Mesodermal cell (in vitro differentiated cells): ENCODE measurements around the gene TBC1D2.

Experiments used
- H3K27ac ChIP-seq: 2 replicates; pipeline ENCODE4 v1.7.0; 2013; ENCODE audit warnings: mild to moderate bottlenecking, low read depth, low read length, moderate library complexity; ENCODE audit not compliant: severe bottlenecking
- H3K36me3 ChIP-seq: 2 replicates; pipeline ENCODE4 v1.7.1; 2013; ENCODE audit warnings: mild to moderate bottlenecking, low read length, moderate library complexity; ENCODE audit not compliant: control insufficient read depth, insufficient read depth
- H3K4me1 ChIP-seq: one replicate; pipeline ENCODE4 v1.7.1; 2013; ENCODE audit warnings: mild to moderate bottlenecking, low read length; ENCODE audit not compliant: insufficient read depth, control insufficient read depth, poor library complexity, severe bottlenecking
- H3K4me3 ChIP-seq: 2 replicates; pipeline ENCODE4 v1.7.0; 2013; ENCODE audit warnings: low read length, control low read depth, mild to moderate bottlenecking; ENCODE audit not compliant: insufficient read depth, poor library complexity, severe bottlenecking; ENCODE audit errors: extremely low read depth
- H3K9me3 ChIP-seq: 2 replicates; pipeline ENCODE4 v1.7.1; 2013; ENCODE audit warnings: mild to moderate bottlenecking, low read length, moderate library complexity; ENCODE audit not compliant: control insufficient read depth
- WGBS, 2 experiments: methylation state at CpG; one replicate each; pipeline ENCODE4 v1.1.5; 2013; ENCODE audit warnings: missing lambda C conversion rate in 2 of 2; ENCODE audit not compliant: insufficient coverage in 2 of 2; 5-methylcytosine and 5-hydroxymethylcytosine counted together

TBC1D2 gene

GRCh38 chr9:98154678-98155077 is 100.8 kb downstream of the TBC1D2 start:
- Histone ChIP-seq H3K36me3 (peaks cover 20% of the 10 kb centered on the region), H3K9me3 (no peaks in the 10 kb centered on the region), H3K27ac (no peak overlapping the region), H3K4me3 (no peak overlapping the region), H3K4me1 (no peaks in the 10 kb centered on the region)
- WGBS, 2 experiments = 80% methylated on average over 1 of the region's 2 CpGs; no CpG with 5 or more reads in 1 of the 2 experiments

DNA sequence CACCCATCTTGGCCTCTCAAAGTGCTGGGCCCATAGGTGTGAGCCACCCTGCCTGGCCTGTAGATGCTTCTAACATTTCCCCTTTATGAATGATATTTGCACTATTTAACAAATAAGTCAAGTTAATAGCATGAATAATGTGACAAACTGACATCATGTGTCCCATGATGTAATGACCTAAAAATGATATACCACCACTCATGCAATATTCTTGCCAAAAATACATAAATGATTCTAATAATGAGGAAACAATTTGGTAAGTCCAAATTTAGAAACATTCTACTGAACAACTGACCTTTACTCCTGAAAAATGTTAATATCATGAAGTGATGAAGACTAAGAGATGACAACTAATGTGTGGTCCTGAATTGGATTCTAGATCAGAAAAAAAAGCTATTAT is 102.9 kb downstream of the TBC1D2 start:
- H3K27ac ChIP-seq = no peak overlapping the region
- H3K36me3 ChIP-seq = peaks cover 20% of the 10 kb centered on the region
- no peak overlapping the region for H3K4me3 ChIP-seq
- peaks cover 7% of the 10 kb centered on the region for H3K4me1 ChIP-seq
- no peaks in the 10 kb centered on the region for H3K9me3 ChIP-seq

GRCh38 chr9:98150721-98151120 is 104.7 kb downstream of the TBC1D2 start:
- Histone ChIP-seq H3K27ac (no peak overlapping the region), H3K4me3 (no peak overlapping the region), H3K9me3 (no peaks in the 10 kb centered on the region), H3K4me1 (peaks cover 9% of the 10 kb centered on the region), H3K36me3 (peaks cover 11% of the 10 kb centered on the region)
- WGBS, 2 experiments = 92 to 100% methylated on average over 1 to 3 of the region's 3 CpGs

- Histone ChIP-seq H3K36me3 (peaks cover 11% of the 10 kb centered on the region), H3K9me3 (no peaks in the 10 kb centered on the region), H3K4me3 (no peak overlapping the region), H3K27ac (no peak overlapping the region), H3K4me1 (peaks cover 9% of the 10 kb centered on the region)
- 89 to 96% methylated on average over 6 to 7 of the region's 7 CpGs for WGBS, 2 experiments
These were observed 105.3 kb downstream of the TBC1D2 start for GRCh38 chr9:98150164-98150563.

- Histone ChIP-seq H3K36me3 (peaks cover 12% of the 10 kb centered on the region), H3K27ac (no peak overlapping the region), H3K4me1 (peaks cover 9% of the 10 kb centered on the region), H3K9me3 (no peaks in the 10 kb centered on the region), H3K4me3 (no peak overlapping the region)
- 85 to 89% methylated on average over 3 of the region's 3 CpGs for WGBS, 2 experiments
These were observed 106.0 kb downstream of the TBC1D2 start for GRCh38 chr9:98149422-98149821.
